A549 (cell line): ENCODE results near the gene TTC7B. TPM values are rescaled to one million over a fixed set of nuclear protein-coding genes. Genes with fewer than 3 reads are reported as not detected.

Experiments
- ATAC-seq, 2 experiments: fragments of 200-7000 bp in 1 of 2; fragments of >200 bp in 1 of 2; cut with Nextera tagmentation in 1 of 2; cut with Tn5 transposase in 1 of 2; 3 replicates each; pipeline versions ENCODE4 v1.8.0 to v1.9.1; 2018 to 2020; ENCODE audit warnings: mild to moderate bottlenecking in 1 of 2, moderate library complexity in 1 of 2
- CTCF ChIA-PET: fragments of 300-600 bp; sonication (Branson Sonifier 250); formaldehyde crosslinking; extraction: SDS; loops from one replicate; lab custom pipeline; 2021; ENCODE audit warnings: antibody characterized with exemption, inconsistent platforms; lab: Yijun Ruan, JAX
- POLR2A ChIA-PET: fragments of 350-600 bp; formaldehyde crosslinking; extraction: SDS; loops from one replicate; lab custom pipeline; 2021; ENCODE audit warnings: antibody characterized with exemption, inconsistent platforms; lab: Yijun Ruan, JAX
- DNase-seq, 2 experiments: peaks; one replicate each; pipeline versions ENCODE4 v3.0.0 to v3.0.0-alpha.2; 2011 to 2016; ENCODE audit warnings: low read depth in 1 of 2, low spot score in 1 of 2
- FAIRE-seq: peaks from 2 replicates; lab custom pipeline; 2011; peaks lifted over from hg19 to GRCh38; lab: Jason Lieb, UNC
- H3K27ac ChIP-seq, 2 experiments: fragments of >200 bp; sonication (Bioruptor Twin); formaldehyde crosslinking; 3 replicates each; pipeline ENCODE4 v1.5.1; 2016 to 2017
- H3K4me1 ChIP-seq: fragments of >200 bp; sonication (Bioruptor Twin); formaldehyde crosslinking; 3 replicates; pipeline ENCODE4 v1.6.1; 2016
- H3K4me2 ChIP-seq: fragments of >200 bp; sonication (Bioruptor Twin); formaldehyde crosslinking; 3 replicates; pipeline ENCODE4 v1.6.1; 2016
- H3K4me3 ChIP-seq: fragments of >200 bp; sonication (Bioruptor Twin); formaldehyde crosslinking; 3 replicates; pipeline ENCODE4 v1.5.1; 2016
- H3K9me3 ChIP-seq: fragments of >200 bp; sonication (Bioruptor Twin); formaldehyde crosslinking; 3 replicates; pipeline ENCODE4 v1.6.1; 2016
- BHLHE40 ChIP-seq: IDR thresholded peaks from 2 replicates; pipeline ENCODE4 v1.6.1; 2012; ENCODE audit warnings: low read depth, low read length, inconsistent platforms
- CBX8 ChIP-seq: fragments of 200-600 bp; sonication (generic); IDR thresholded peaks from 2 replicates; pipeline ENCODE4 v1.6.1; 2016
- CHD2 ChIP-seq: fragments of 150-350 bp; IDR thresholded peaks from 2 replicates; pipeline ENCODE4 v1.6.1; 2014; ENCODE audit warnings: low read length; ENCODE audit not compliant: partially characterized antibody
- CTCF ChIP-seq: fragments of >200 bp; sonication (Bioruptor Twin); formaldehyde crosslinking; IDR thresholded peaks from 3 replicates; pipeline ENCODE4 v1.5.1; 2016
- E2F6 ChIP-seq: IDR thresholded peaks from 2 replicates; pipeline ENCODE4 v1.6.1; 2012; ENCODE audit warnings: low read depth, borderline replicate concordance
- EHMT2 ChIP-seq: fragments of 200-600 bp; sonication (generic); IDR thresholded peaks from 2 replicates; pipeline ENCODE4 v1.6.1; 2016; ENCODE audit warnings: antibody characterized with exemption, low read depth, mild to moderate bottlenecking, moderate library complexity
- FOSB ChIP-seq: fragments of 250-450 bp; sonication (Bioruptor Pico); IDR thresholded peaks from 2 replicates; pipeline ENCODE4 v1.5.0; 2020; ENCODE audit warnings: mild to moderate bottlenecking, moderate library complexity
- HMGXB4 ChIP-seq: fragments of 250-450 bp; sonication (Bioruptor Pico); IDR thresholded peaks from 2 replicates; pipeline ENCODE4 v1.5.0; 2021; ENCODE audit warnings: mild to moderate bottlenecking, moderate library complexity, borderline replicate concordance
- JUN ChIP-seq, 2 experiments: fragments of >200 bp; sonication (Bioruptor Twin); formaldehyde crosslinking; IDR thresholded peaks; 2 replicates in 1 of 2; 3 replicates in 1 of 2; pipeline ENCODE4 v1.6.1; 2016 to 2017
- MAX ChIP-seq: IDR thresholded peaks from 2 replicates; pipeline ENCODE4 v1.6.1; 2012
- MAZ ChIP-seq: fragments of 150-350 bp; IDR thresholded peaks from 2 replicates; pipeline ENCODE4 v1.6.1; 2014; ENCODE audit warnings: antibody characterized with exemption, low read depth, low read length, borderline replicate concordance
- NR3C1 ChIP-seq: fragments of >200 bp; sonication (Bioruptor Twin); formaldehyde crosslinking; IDR thresholded peaks from 3 replicates; pipeline ENCODE4 v1.6.1; 2017
- PBX3 ChIP-seq: IDR thresholded peaks from 2 replicates; pipeline ENCODE4 v1.6.1; 2012
- POLR2A ChIP-seq: IDR thresholded peaks from 2 replicates; pipeline ENCODE4 v1.6.1; 2012; ENCODE audit warnings: mild to moderate bottlenecking, low read length
- RCOR1 ChIP-seq: fragments of 150-350 bp; IDR thresholded peaks from 2 replicates; pipeline ENCODE4 v1.6.1; 2014; ENCODE audit warnings: antibody characterized with exemption, low read length, low read depth
- REST ChIP-seq: fragments of 200-600 bp; sonication (generic); IDR thresholded peaks from 2 replicates; pipeline ENCODE4 v1.6.1; 2016; ENCODE audit warnings: antibody characterized with exemption, mild to moderate bottlenecking, moderate library complexity
- SREBF2 ChIP-seq: fragments of 450-650 bp; IDR thresholded peaks from 2 replicates; pipeline ENCODE4 v1.6.1; 2014; ENCODE audit warnings: mild to moderate bottlenecking, moderate library complexity
- TFCP2L1 ChIP-seq: fragments of 250-450 bp; sonication (Bioruptor Pico); IDR thresholded peaks from 2 replicates; pipeline ENCODE4 v1.5.0; 2021; ENCODE audit warnings: mild to moderate bottlenecking
- USF2 ChIP-seq: fragments of 450-650 bp; IDR thresholded peaks from 2 replicates; pipeline ENCODE4 v1.6.1; 2014; ENCODE audit warnings: antibody characterized with exemption
- ZC3H11A ChIP-seq: fragments of 450-650 bp; IDR thresholded peaks from 2 replicates; pipeline ENCODE4 v1.6.1; 2014; ENCODE audit warnings: antibody characterized with exemption, mild to moderate bottlenecking
- ZSCAN20 ChIP-seq: fragments of 250-450 bp; sonication (Bioruptor Pico); IDR thresholded peaks from 2 replicates; pipeline ENCODE4 v1.8.0; 2022; ENCODE audit warnings: mild to moderate bottlenecking, moderate library complexity
- WGBS: methylation state at CpG from one replicate; pipeline ENCODE4 v1.1.6; 2017; ENCODE audit errors: missing lambda C conversion rate; 5-methylcytosine and 5-hydroxymethylcytosine counted together
- polyA plus RNA-seq, 4 experiments: library from polyadenylated mRNA; depleted of rRNA in 3 of 4; stranded (reverse); fragments of >200 nt; fragmentation: RNase III in 1 of 4; extraction: RNeasy Plus Mini Kit Qiagen cat#74134 plus additional on column Dnase treatment in 1 of 4; gene quantifications; 2 replicates in 3 of 4; 3 replicates in 1 of 4; pipeline ENCODE4 v1.2.3, GENCODE V29; 2011 to 2017

Gene TTC7B
- polyA plus RNA-seq, 2 of the 4 experiments (the other 2 are of a cell fraction): 16.6 to 28.0 TPM

GRCh38 chr14:90674716-90675115 lies 141.5 kb downstream of the TTC7B start:
- Histone ChIP-seq H3K4me1 (peaks cover 16% of the 10 kb centered on the region; the same call in 2 of the 3 replicates), H3K4me3 (no peak overlapping the region)
- TF ChIP-seq EHMT2: no peak
- TF ChIP-seq JUN (IDR thresholded peaks at IDR 0.05): no peak
- no peak for TF ChIP-seq PBX3
- TF ChIP-seq SREBF2: no peak
- TF ChIP-seq, all 56 proteins: peak for 0
- ChIA-PET POLR2A (no interaction called here), CTCF (interaction anchor here (1.1 to 1.4 kb wide), 5 partner anchors 20 to 275 kb away, joined by 3 to 4 read pairs (median 3); no protein-coding TSS in a partner anchor)
- Histone ChIP-seq H3K4me2 (no peak overlapping the region), H3K9me3 (no peaks in the 10 kb centered on the region), H3K27ac (no peak overlapping the region)
- no peak for ATAC-seq
- no peak for FAIRE-seq
- 63% methylated on average over 5 of the region's 5 CpGs for WGBS
- DNase-seq: no peak

GRCh38 chr14:90674043-90674670 lies 142.1 kb downstream of the TTC7B start:
- WGBS: 84% methylated on average over 8 of the region's 8 CpGs
- TF ChIP-seq ZSCAN20 (CRISPR knock-in tag) (no peak), RCOR1 (no peak), FOSB (CRISPR knock-in tag) (no peak), NR3C1 (no peak), POLR2A (no peak), REST (no peak), MAX (no peak), HMGXB4 (no peak), ZC3H11A (no peak), TFCP2L1 (CRISPR knock-in tag) (no peak), CBX8 (no peak), BHLHE40 (no peak), CTCF (no peak), CHD2 (no peak), MAZ (no peak), E2F6 (no peak), USF2 (no peak), EHMT2 (no peak)
- Histone ChIP-seq H3K27ac (no peak overlapping the region), H3K4me1 (peaks cover 16% of the 10 kb centered on the region; the same call in 2 of the 3 replicates), H3K9me3 (no peaks in the 10 kb centered on the region), H3K4me3 (no peak overlapping the region), H3K4me2 (no peak overlapping the region)
- no peak for FAIRE-seq
- ChIA-PET CTCF (interaction anchor here (1.1 to 1.4 kb wide), 5 partner anchors 20 to 274 kb away, joined by 3 to 4 read pairs (median 3); no protein-coding TSS in a partner anchor), POLR2A (no interaction called here)
- DNase-seq: no peak
- no peak for ATAC-seq
